ENCODE results near the gene SEC23B. TPM values are rescaled to one million over a fixed set of nuclear protein-coding genes. Genes with fewer than 3 reads are reported as not detected.

Gene SEC23B
- total and polyA plus RNA-seq, 10 of the 15 experiments (the other 5 are each of a cell fraction or from before 2014, with no cell fraction given), result 49.1 to 121 (median 75.6) TPM

GRCh38 chr20:18466894-18467730 is 40.6 kb upstream of the SEC23B start, which contains the start of the genes DZANK1 and POLR3F:
Gene DZANK1 (minus strand): TSS chr20:18467030. CDS start chr20:18465358, 1,672 bp downstream.
Gene POLR3F (plus strand): TSS chr20:18467390. CDS start chr20:18467507, 117 bp downstream.
- intact Hi-C loops (cut with micrococcal nuclease; ENCODE audit: unreplicated experiment), result loop anchor here (1.0 to 2.0 kb wide), 2 partner anchors 40 to 54 kb away; partner anchors contain the start of gene SEC23B
- SMC1A ChIA-PET (ENCODE audit: uncharacterized antibody, unreplicated experiment), result interaction anchor here (0.6 to 3.0 kb wide), 7 partner anchors 11 to 100 kb away, joined by 3 to 15 read pairs (median 6); partner anchors contain the start of genes RBBP9, SEC23B and SMIM26
- TF ChIP-seq, protein P1, sequence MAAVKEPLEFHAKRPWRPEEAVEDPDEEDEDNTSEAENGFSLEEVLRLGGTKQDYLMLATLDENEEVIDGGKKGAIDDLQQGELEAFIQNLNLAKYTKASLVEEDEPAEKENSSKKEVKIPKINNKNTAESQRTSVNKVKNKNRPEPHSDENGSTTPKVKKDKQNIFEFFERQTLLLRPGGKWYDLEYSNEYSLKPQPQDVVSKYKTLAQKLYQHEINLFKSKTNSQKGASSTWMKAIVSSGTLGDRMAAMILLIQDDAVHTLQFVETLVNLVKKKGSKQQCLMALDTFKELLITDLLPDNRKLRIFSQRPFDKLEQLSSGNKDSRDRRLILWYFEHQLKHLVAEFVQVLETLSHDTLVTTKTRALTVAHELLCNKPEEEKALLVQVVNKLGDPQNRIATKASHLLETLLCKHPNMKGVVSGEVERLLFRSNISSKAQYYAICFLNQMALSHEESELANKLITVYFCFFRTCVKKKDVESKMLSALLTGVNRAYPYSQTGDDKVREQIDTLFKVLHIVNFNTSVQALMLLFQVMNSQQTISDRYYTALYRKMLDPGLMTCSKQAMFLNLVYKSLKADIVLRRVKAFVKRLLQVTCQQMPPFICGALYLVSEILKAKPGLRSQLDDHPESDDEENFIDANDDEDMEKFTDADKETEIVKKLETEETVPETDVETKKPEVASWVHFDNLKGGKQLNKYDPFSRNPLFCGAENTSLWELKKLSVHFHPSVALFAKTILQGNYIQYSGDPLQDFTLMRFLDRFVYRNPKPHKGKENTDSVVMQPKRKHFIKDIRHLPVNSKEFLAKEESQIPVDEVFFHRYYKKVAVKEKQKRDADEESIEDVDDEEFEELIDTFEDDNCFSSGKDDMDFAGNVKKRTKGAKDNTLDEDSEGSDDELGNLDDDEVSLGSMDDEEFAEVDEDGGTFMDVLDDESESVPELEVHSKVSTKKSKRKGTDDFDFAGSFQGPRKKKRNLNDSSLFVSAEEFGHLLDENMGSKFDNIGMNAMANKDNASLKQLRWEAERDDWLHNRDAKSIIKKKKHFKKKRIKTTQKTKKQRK (IDR thresholded peaks at IDR 0.05; ENCODE audit: low read depth, low read length), result peak; percentile 54
- TF ChIP-seq MTA3 (IDR thresholded peaks at IDR 0.05; ENCODE audit: borderline replicate concordance, low read length) (no peak), KLF5 (IDR thresholded peaks at IDR 0.05; ENCODE audit: partially characterized antibody) (no peak), IKZF2 (IDR thresholded peaks at IDR 0.05) (peak; percentile 99), SIX5 (IDR thresholded peaks at IDR 0.05; ENCODE audit: low read depth, low read length, severe bottlenecking) (peak; percentile 64), NFYB (IDR thresholded peaks at IDR 0.05; ENCODE audit: insufficient read depth, low read depth, low read length) (peak; percentile 66; the same call in 1 of the 2 replicates), MLLT1 (IDR thresholded peaks at IDR 0.05) (no peak), FOS (IDR thresholded peaks at IDR 0.05; ENCODE audit: borderline replicate concordance, extremely low read depth, insufficient read length) (no peak), SUPT20H (IDR thresholded peaks at IDR 0.05; ENCODE audit: borderline replicate concordance, control insufficient read depth, low read depth, low read length) (no peak; the same call in 1 of the 2 replicates)
- TF ChIP-seq, protein P2, sequence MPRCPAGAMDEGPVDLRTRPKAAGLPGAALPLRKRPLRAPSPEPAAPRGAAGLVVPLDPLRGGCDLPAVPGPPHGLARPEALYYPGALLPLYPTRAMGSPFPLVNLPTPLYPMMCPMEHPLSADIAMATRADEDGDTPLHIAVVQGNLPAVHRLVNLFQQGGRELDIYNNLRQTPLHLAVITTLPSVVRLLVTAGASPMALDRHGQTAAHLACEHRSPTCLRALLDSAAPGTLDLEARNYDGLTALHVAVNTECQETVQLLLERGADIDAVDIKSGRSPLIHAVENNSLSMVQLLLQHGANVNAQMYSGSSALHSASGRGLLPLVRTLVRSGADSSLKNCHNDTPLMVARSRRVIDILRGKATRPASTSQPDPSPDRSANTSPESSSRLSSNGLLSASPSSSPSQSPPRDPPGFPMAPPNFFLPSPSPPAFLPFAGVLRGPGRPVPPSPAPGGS (IDR thresholded peaks at IDR 0.05; ENCODE audit: borderline replicate concordance, insufficient read depth, low read depth, low read length, poor library complexity, severe bottlenecking), result no peak
- TF ChIP-seq, protein P3, sequence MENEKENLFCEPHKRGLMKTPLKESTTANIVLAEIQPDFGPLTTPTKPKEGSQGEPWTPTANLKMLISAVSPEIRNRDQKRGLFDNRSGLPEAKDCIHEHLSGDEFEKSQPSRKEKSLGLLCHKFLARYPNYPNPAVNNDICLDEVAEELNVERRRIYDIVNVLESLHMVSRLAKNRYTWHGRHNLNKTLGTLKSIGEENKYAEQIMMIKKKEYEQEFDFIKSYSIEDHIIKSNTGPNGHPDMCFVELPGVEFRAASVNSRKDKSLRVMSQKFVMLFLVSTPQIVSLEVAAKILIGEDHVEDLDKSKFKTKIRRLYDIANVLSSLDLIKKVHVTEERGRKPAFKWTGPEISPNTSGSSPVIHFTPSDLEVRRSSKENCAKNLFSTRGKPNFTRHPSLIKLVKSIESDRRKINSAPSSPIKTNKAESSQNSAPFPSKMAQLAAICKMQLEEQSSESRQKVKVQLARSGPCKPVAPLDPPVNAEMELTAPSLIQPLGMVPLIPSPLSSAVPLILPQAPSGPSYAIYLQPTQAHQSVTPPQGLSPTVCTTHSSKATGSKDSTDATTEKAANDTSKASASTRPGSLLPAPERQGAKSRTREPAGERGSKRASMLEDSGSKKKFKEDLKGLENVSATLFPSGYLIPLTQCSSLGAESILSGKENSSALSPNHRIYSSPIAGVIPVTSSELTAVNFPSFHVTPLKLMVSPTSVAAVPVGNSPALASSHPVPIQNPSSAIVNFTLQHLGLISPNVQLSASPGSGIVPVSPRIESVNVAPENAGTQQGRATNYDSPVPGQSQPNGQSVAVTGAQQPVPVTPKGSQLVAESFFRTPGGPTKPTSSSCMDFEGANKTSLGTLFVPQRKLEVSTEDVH (IDR thresholded peaks at IDR 0.05; ENCODE audit: low read depth, partially characterized antibody), result no peak

More at GRCh38 chr20:18466894-18467730, 40.6 kb upstream of the SEC23B start, which contains the start of the genes DZANK1 and POLR3F:
- peak within 1 kb of the TSS; percentile 93 for H3K4me3 ChIP-seq
- CTCF ChIA-PET, result interaction anchor here (0.9 to 2.0 kb wide), 5 partner anchors 8 to 53 kb away, joined by 3 to 10 read pairs (median 3); partner anchors contain the start of gene SEC23B
- in situ Hi-C loops (cut with MboI), result no loop called here
- peak; percentile 100 for ATAC-seq
- H3K4me2 ChIP-seq (ENCODE audit: control insufficient read depth, insufficient read depth), result peak within 1 kb of the TSS; percentile 97
- H3K27me3 ChIP-seq (replicated peaks in 1 of 2; ENCODE audit: control insufficient read depth in 2 of 2, insufficient read depth in 2 of 2, low read length in 1 of 2), result no peaks in the 10 kb centered on the region
- H3K9me3 ChIP-seq (replicated peaks; ENCODE audit: control insufficient read depth, insufficient read depth, low read length), result no peaks in the 10 kb centered on the region
- peak within 1 kb of the TSS; percentile 99 for H2AFZ ChIP-seq (ENCODE audit: control insufficient read depth, low read depth, low read length)
- no peaks in the 10 kb centered on the region for H4K20me1 ChIP-seq (ENCODE audit: control insufficient read depth, insufficient read depth)
- no peaks in the 10 kb centered on the region; the same call in 1 of the 2 replicates for H3K4me1 ChIP-seq (ENCODE audit: control insufficient read depth, insufficient read depth, low read length)
- peaks cover 15% of the 10 kb centered on the region for H3K79me2 ChIP-seq (ENCODE audit: control insufficient read depth, insufficient read depth, low read length)
- peak; percentile 75 for DNase-seq (ENCODE audit: low read depth, low spot score)
- FAIRE-seq, result peak; percentile 94
- peak within 1 kb of the TSS; percentile 96 for H3K27ac ChIP-seq (ENCODE audit: control insufficient read depth, insufficient read depth)
- under 1% methylated on average over 44 of the region's 57 CpGs for WGBS (ENCODE audit: insufficient coverage, insufficient replicate concordance, low lambda C conversion rate, missing lambda C conversion rate)
- no TSS peak for BruUV-seq (replicated peaks)
- POLR2A ChIA-PET, result interaction anchor here (0.9 to 2.3 kb wide), 3 partner anchors 30 to 40 kb away, joined by 3 to 20 read pairs (median 13); partner anchors contain the start of genes RBBP9 and SEC23B
- no peaks in the 10 kb centered on the region; a peak in 2 of 4 replicates for H3K36me3 ChIP-seq (ENCODE audit: control insufficient read depth in 2 of 2, insufficient read depth in 2 of 2, low read length in 1 of 2)
- H3K9ac ChIP-seq (ENCODE audit: control insufficient read depth, insufficient read depth, low read length), result peak within 1 kb of the TSS; percentile 96
- RAD21 ChIA-PET (ENCODE audit: unreplicated experiment), result interaction anchor here (1.6 to 2.6 kb wide), 4 partner anchors 29 to 53 kb away, joined by 4 to 11 read pairs (median 6); partner anchors contain the start of genes RBBP9 and SEC23B
